ENCODE results near the gene WDR18.
A peak's percentile ranks its signal among the peaks of the same experiment; 100 is the strongest.

The WDR18 gene

GRCh38 chr19:1025960-1026782 lies 42.0 kb downstream of the WDR18 start, which contains the start of gene CNN2:
CNN2 (plus strand) TSS chr19:1026608; CDS start chr19:1026662, 54 bp downstream.
- peak; percentile 66 for DNase-seq

DNA sequence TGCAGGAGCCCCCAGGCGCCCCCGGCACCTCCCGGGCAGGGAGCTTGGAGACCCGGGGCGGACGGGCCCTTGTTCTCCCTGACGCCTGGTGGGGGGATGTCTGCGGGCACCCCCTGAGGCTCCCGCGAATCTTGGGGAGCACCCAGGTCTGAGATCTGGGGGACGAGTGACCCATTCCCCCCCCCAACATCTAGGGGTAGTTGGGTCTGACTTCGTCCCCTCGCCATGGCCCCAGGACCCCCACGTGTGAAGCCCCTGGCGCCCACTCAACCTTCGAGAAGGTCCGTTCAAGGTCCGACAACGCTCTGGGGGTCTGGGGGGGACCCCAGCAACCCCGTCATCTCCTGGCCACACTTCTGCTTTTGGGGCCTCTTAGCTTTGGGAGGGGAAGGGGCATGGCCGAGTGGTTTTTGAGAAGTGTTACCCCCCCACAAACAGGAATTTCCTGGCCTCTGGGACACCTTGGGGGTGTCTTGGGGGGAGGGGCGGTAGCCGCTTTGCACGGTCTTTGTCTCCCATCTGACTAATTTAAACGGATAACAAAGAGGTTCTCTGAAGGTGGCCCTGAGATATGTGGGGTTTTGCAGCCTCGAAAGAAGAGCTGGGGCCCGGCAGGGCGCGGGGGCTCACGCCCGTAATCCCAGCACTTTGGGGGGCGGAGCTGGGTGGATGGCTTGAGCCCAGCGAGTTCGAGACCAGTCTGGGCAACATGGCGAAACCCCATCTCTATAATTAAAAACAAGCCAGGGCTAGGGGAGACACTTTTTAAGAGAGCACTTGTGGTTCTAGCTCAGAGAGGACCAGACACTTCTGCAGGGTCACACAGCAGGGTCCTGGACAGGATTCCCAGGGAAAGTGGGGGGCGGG lies 42.9 kb downstream of the WDR18 start:
- no peak for DNase-seq

- DNase-seq: no peak
Observed at GRCh38 chr19:1027650-1028061, 43.5 kb downstream of the WDR18 start.

GRCh38 chr19:1028062-1028926 lies 44.1 kb downstream of the WDR18 start:
- peak; percentile 76 for DNase-seq

- DNase-seq: no peak
Observed at GRCh38 chr19:1032264-1032867, 48.2 kb downstream of the WDR18 start.

GRCh38 chr19:1035998-1036621 lies 52.0 kb downstream of the WDR18 start:
- no peak for DNase-seq

- DNase-seq: no peak
Observed at GRCh38 chr19:1037621-1038064, 53.5 kb downstream of the WDR18 start.

DNA sequence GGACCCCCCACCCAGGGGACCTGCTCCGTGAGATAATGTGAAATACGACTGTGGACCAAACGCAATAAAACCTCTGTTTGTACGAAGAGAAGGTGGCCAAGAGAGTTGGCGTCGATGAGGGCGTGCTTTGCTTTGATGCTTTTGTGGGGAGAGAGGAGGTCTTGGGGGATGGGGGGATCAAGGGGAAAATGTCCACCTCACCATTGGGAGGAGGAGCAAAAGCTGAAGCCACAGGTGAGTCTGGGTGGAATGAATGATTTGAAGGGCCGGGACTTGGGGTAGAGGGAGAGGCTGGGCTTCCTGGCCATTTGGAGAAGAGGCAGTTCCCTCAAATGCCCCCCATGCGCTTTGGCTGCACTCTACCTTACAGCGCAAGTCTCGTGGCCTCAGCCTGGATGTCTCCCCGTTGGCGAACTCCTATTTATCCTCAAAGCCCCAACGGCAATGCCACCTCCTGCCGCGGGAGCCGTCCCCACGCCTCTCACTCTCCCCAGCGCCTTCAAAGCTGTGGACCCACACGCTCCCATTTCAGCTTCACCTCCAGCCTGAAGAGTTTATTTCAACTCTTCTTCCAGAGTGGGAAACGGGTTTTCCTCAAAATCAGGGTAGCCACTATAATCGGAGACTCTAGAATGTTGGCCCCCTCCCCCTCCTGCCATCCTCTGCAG lies 55.0 kb downstream of the WDR18 start:
- DNase-seq: no peak

DNA sequence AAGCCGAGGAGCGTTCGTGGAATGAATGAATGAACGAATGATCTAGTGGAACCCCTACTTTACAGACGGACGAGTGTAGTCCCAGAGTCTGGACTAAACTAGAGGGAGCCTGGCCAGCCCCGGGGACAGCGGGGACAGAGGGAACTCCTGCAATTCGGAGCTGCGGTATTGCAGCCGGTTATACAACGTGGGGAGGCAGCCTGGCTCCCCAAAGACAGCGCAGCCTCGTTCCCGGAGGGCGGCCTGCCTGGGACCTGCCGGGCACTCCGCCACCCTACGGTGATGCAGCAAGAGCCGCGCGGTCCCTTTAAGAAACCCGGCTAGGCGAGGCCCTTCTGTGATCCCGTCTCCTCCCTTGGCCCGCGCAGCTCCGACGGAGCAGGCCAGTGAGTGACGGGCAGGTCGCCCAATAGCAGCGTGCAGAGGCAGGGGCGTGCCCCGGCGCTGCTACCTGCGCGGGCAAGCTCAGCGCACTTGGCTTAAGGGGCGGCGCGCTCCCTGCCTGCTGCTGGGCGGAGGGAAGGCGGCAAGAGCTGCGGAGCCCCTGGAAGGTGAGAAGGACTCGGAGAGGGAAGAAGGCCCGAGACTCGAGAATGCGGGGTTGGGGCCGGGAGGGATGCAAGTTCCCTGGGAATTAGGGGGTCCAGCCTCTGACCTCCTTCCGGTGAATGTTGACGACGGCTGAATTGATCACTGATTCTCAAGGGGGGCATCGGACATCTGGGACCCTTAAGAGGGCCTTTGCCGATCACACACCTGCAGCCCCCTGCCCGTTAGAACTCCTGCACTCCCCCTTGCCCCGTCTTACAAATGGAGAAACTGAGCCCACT lies 55.7 kb downstream of the WDR18 start, which contains the start of gene ABCA7:
ABCA7 (plus strand) TSS at position 462 of the 830 bp plus-strand sequence. CDS start 1,255 bp downstream, outside the sequence.
- peak; percentile 97 for DNase-seq

DNA sequence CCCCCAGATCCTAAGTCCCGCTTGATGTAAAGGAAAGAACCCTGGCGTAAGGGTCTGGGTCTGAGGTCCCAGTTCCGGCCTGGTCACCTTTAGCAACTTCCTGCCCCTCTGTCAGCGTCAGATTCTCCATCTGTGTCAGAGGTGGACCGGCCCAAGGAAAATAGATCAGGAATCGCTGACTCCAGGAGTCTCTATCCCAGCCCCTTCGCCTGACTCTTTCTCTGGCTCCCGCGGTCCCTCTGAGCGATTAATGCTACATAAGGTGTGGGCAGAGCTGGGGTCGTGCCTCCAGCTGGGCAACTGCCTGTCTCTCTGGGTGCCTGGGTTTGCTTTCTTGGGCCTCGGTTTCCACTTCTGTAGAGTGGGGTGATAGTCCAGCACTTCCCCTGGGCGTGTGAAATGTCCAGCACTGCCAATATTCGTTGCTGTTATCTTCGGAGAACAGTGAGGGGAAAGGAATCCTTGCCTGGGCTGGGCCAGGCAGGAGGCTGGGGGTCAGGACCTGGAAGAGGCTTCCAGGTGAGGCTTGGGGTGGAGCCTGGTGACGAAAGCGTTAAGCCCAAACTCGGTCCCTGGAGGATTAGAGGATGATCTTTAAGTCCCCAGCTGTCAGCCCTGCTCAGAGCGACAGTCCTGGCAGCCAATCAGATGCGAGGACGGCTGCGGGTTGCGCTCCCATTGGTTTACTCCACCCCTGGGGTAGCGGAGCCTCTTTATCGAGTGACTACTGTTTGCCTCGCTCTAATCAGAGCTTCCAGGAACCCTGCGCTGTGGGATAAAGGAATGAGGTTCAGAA lies 56.5 kb downstream of the WDR18 start:
- DNase-seq: peak; percentile 52

DNA sequence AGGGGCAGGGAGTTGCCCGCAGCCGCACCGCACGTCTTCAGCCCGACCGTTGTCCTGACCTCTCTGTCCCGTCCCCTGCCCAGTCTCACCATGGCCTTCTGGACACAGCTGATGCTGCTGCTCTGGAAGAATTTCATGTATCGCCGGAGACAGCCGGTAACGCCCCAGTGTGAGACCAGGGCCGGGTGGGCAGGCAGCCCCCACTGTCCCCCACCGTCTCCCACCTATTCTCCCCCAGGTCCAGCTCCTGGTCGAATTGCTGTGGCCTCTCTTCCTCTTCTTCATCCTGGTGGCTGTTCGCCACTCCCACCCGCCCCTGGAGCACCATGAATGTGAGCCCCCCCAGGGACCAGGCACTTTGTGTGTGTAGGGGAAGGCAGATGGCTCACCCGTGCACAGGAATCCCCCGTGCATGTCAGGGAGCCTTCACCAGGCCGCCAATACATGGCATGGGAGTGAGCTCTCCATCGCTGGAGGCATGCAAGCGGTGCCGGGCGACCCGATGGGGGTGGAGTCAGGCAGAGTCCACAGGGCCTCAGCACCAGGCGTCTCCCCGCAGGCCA lies 57.2 kb downstream of the WDR18 start:
- DNase-seq: no peak

DNA sequence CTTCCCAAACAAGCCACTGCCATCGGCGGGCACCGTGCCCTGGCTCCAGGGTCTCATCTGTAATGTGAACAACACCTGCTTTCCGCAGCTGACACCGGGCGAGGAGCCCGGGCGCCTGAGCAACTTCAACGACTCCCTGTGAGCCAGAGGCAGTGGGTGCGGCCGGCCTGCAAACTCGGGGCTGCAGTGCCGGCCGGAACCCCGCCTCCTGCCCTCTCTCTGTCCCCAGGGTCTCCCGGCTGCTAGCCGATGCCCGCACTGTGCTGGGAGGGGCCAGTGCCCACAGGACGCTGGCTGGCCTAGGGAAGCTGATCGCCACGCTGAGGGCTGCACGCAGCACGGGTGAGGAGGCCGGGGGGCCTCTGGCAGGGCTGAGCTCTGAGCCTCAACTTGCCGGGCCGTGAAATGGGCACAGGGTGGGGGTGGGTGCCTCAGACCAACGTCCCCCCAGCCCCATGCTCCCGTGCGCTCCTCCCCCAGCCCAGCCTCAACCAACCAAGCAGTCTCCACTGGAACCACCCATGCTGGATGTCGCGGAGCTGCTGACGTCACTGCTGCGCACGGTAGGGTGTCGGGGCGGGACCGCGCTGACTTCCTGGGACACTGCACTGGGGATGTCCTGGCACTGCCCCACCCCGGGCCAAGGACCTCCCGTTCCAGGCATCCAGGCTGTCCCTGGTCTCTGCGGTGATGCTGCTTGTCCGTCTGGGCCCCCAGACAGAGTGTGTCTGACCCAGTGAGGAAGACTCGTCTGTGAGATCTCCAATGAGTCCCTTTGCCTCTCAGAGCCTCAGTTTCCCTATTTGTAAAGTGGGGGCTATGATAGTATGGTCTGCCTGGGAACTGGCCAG lies 57.9 kb downstream of the WDR18 start:
- DNase-seq: no peak

GRCh38 chr19:1042689-1043511 lies 58.8 kb downstream of the WDR18 start:
- no peak for DNase-seq

Measured in NK-92 treated with Interleukin-12 subunit alpha and Interleukin-12 subunit beta, amount 100 ng/mL, for 24 hours (cell line).